Esophagus squamous epithelium (tissue), 5 donors: ENCODE data around the gene FAM168A. TPM values are rescaled to one million over a fixed set of nuclear protein-coding genes. Genes with fewer than 3 reads are reported as not detected.

ENCODE experiments used
- DNase-seq: peaks from one replicate; lab custom pipeline; 2025; lab: John Stamatoyannopoulos, UW
- H3K27ac ChIP-seq, 4 donors: fragments of 200-600 bp; sonication (generic); one replicate each; pipeline ENCODE4 v1.5.1; 2016 to 2019; ENCODE audit warnings: mild to moderate bottlenecking in 1 of 4
- H3K27me3 ChIP-seq, 4 donors: fragments of 200-600 bp; sonication (generic); 1 replicate in 3 of 4; 2 replicates in 1 of 4; pipeline versions ENCODE4 v1.5.1 to v1.6.0; 2017 to 2021; ENCODE audit warnings: antibody characterized with exemption in 1 of 4
- H3K36me3 ChIP-seq, 3 donors: fragments of 200-600 bp; sonication (generic); one replicate each; pipeline ENCODE4 v1.5.1; 2016 to 2019
- H3K4me1 ChIP-seq, 3 donors: fragments of 200-600 bp; sonication (generic); one replicate each; pipeline ENCODE4 v1.5.1; 2017 to 2019
- H3K4me3 ChIP-seq, 4 donors: fragments of 200-600 bp; sonication (generic); 1 replicate in 3 of 4; 2 replicates in 1 of 4; pipeline ENCODE4 v1.5.1; 2016 to 2019; ENCODE audit warnings: mild to moderate bottlenecking in 2 of 4, moderate library complexity in 1 of 4
- H3K9me3 ChIP-seq, 3 donors: fragments of 200-600 bp; sonication (generic); one replicate each; pipeline ENCODE4 v1.5.1; 2016 to 2019
- CTCF ChIP-seq, 6 experiments: fragments of 450-650 bp in 4 of 6; fragments of 200-600 bp in 2 of 6; sonication (generic) in 2 of 6; IDR thresholded peaks; one replicate each; pipeline ENCODE4 v1.5.1; 2016 to 2019; ENCODE audit warnings: antibody characterized with exemption in 6 of 6, mild to moderate bottlenecking in 4 of 6, moderate library complexity in 4 of 6
- POLR2A ChIP-seq, 4 donors: fragments of 450-650 bp; IDR thresholded peaks; one replicate each; pipeline ENCODE4 v1.6.1; 2017; ENCODE audit warnings: antibody characterized with exemption in 4 of 4, mild to moderate bottlenecking in 4 of 4, moderate library complexity in 3 of 4
- WGBS, 2 donors: methylation state at CpG; one replicate each; pipeline ENCODE4 v1.1.5; 2018; 5-methylcytosine and 5-hydroxymethylcytosine counted together
- intact Hi-C: fragments of 100-400 bp; cut with DNase I; formaldehyde crosslinking; loops from one replicate; pipeline ENCODE4 v1.15.0; 2022
- total RNA-seq, 4 donors: library from RNA; depleted of rRNA; stranded (reverse); fragments of >200 nt; gene quantifications; one replicate each; pipeline ENCODE4 v1.1.0, GENCODE V29; 2016
- donor health status: DM: yes; HTN: yes; CAD: no.

Gene FAM168A
- total RNA-seq, 4 donors from 2014 or later, result 7.0 to 15.5 (median 12.3) TPM

- TF ChIP-seq CTCF (IDR thresholded peaks at IDR 0.05), result no peak
- no peak for DNase-seq
- Histone ChIP-seq H3K27ac (no peak overlapping the region), H3K9me3 (no peaks in the 10 kb centered on the region), H3K36me3 (no peaks in the 10 kb centered on the region), H3K27me3 (no peaks in the 10 kb centered on the region), H3K4me1 (no peaks in the 10 kb centered on the region), H3K4me3 (no peak overlapping the region)
- WGBS, 2 donors, result 68 to 73% methylated on average over 5 of the region's 5 CpGs
- intact Hi-C loops, result no loop called here
These were observed 168.7 kb downstream of the FAM168A start for GRCh38 chr11:73429121-73429750.

DNA sequence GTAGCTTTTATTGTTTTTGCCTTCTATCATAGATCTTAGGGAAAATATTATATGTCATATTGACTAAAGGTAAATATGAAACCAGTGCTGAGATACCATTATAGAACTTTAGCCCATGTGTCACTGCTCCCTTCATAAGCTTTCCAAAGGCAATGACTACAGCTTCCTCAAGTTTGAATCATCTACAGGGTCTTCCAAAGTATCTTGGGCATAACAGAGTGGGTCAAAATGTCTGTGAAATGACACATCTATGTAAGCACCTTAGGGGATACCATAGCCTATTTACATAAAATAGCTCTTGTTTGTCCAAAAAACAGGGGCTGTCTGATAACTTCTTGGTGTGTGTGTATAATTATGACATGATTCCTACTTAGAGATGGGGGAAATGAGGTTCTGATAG, 169.2 kb downstream of the FAM168A start:
- intact Hi-C loops, result no loop called here
- Histone ChIP-seq H3K36me3 (no peaks in the 10 kb centered on the region), H3K4me3 (no peak overlapping the region), H3K27me3 (no peaks in the 10 kb centered on the region), H3K27ac (no peak overlapping the region), H3K9me3 (no peaks in the 10 kb centered on the region), H3K4me1 (no peaks in the 10 kb centered on the region)
- DNase-seq, result no peak
- TF ChIP-seq POLR2A (IDR thresholded peaks at IDR 0.05) (no peak), CTCF (IDR thresholded peaks at IDR 0.05) (no peak)

DNA sequence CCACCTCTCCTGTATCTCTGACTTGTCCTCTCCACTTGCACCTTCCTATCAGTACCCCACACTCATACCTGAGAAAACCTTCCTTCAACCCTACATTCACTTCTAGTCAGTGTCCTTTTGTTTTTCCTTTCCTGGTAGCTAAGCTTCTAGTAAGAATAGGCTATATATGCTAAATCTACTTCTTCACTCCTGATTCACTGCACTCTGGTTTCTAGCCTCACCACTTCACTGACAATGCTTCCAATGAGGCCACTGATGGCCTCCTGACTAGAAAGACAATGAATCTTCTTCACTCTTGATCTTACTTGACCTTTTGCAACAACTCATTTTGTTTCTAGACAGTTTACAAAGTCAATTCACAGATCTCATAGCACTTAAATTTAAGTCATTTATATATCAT, 169.7 kb downstream of the FAM168A start:
- intact Hi-C loops, result no loop called here
- no peaks in the 10 kb centered on the region for H3K4me1 ChIP-seq

GRCh38 chr11:73426219-73426850, 171.6 kb downstream of the FAM168A start:
- Histone ChIP-seq H3K4me1 (no peaks in the 10 kb centered on the region), H3K4me3 (no peak overlapping the region), H3K9me3 (no peaks in the 10 kb centered on the region), H3K27me3 (no peaks in the 10 kb centered on the region), H3K27ac (no peak overlapping the region), H3K36me3 (no peaks in the 10 kb centered on the region)
- intact Hi-C loops, result no loop called here
- 73 to 79% methylated on average over 2 of the region's 2 CpGs for WGBS, 2 donors
- TF ChIP-seq CTCF (IDR thresholded peaks at IDR 0.05), result no peak
- TF ChIP-seq POLR2A (IDR thresholded peaks at IDR 0.05), result no peak
- no peak for DNase-seq

More for the DNA sequence above, 169.7 kb downstream of the FAM168A start:
- H3K27me3 ChIP-seq, result no peaks in the 10 kb centered on the region
- TF ChIP-seq POLR2A (IDR thresholded peaks at IDR 0.05) (no peak), CTCF (IDR thresholded peaks at IDR 0.05) (no peak)
- no peak overlapping the region for H3K27ac ChIP-seq
- no peaks in the 10 kb centered on the region for H3K9me3 ChIP-seq
- no peak overlapping the region for H3K4me3 ChIP-seq
- no peaks in the 10 kb centered on the region for H3K36me3 ChIP-seq
- no peak for DNase-seq

DNA sequence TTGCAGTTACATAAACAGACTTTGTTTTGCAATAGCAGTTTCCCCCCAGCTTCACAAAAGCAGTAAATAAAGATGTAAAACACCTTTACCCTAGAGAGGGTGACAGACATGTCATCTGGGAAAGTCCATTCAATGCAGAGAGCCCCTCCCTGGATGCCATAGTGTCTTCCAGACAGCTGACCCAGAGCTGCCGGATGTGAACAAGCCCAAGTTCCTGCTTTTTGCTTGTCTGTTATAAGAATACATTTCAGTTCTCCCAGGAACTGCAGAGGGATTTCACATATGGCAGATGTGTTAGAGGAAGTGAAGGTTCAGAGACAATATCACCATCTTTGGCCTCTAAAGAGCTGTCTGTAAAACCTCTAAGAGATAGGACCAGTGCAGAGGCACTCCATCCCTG, 172.8 kb downstream of the FAM168A start:
- no peaks in the 10 kb centered on the region for H3K4me1 ChIP-seq
- no peaks in the 10 kb centered on the region for H3K36me3 ChIP-seq
- TF ChIP-seq POLR2A (IDR thresholded peaks at IDR 0.05) (no peak), CTCF (IDR thresholded peaks at IDR 0.05) (no peak)
- no peak overlapping the region for H3K27ac ChIP-seq
- no peaks in the 10 kb centered on the region for H3K9me3 ChIP-seq
- DNase-seq, result no peak
- H3K27me3 ChIP-seq, result no peaks in the 10 kb centered on the region
- intact Hi-C loops, result no loop called here
- H3K4me3 ChIP-seq, result no peak overlapping the region
- WGBS, 2 donors, result 57 to 71% methylated on average over 1 of the region's 1 CpG
